DMS79 treated with DMSO at 0.1 percent for 48 hours (cell line): ENCODE results near the gene FUCA1.
"Not testable (repeated sequence)": the region's sequence is repeated elsewhere in the genome, so short reads cannot be mapped to it uniquely, and the experiment has no call there.

ENCODE experiments used
- DNase-seq: peaks from one replicate; lab custom pipeline; 2025; lab: John Stamatoyannopoulos, UW

FUCA1 gene

DNA sequence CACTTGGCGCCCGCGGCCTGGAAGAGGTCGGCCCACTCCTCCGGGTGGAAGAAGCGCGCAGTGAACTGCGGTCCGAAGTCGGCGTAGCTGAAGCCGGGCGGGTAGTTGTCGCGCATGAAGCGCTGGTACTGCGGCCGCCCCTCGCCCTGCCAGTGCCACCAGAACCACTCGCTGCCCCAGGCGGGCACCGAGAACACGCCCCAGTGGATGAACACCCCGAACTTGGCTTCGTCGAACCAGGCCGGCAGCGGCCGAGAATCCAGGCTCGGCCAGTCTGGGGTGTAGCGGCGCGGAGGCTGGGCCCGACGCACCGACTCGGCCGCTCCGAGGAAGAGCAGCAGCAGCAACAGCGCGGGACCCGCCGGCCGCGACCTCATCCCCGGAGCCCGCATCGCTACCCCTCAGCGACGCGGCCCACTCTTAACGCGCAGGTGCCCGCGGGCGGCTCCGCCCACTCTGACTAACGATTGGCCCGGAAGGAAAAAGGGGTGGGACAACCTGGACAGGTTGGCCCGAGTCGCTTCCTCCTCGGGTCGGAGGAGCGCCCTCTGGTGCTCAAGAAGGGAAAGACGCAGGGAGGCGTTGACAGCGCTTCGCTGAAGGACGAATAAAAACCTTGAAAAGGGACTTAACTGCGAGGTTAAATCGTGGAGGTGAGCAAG, at the start of gene FUCA1:
Gene FUCA1, minus strand, starts transcription at position 396 of the 662 bp plus-strand sequence. Its CDS starts 4 bp downstream, at position 392.
- peak; percentile 98 for DNase-seq

GRCh38 chr1:23916209-23917131, 48.4 kb upstream of the FUCA1 start:
- peak; percentile 18 for DNase-seq

- DNase-seq, result no peak
Measured at GRCh38 chr1:23915466-23915865, 47.4 kb upstream of the FUCA1 start.

- no peak for DNase-seq
Measured at GRCh38 chr1:23914921-23915320, 46.8 kb upstream of the FUCA1 start.

- no peak for DNase-seq
Measured at GRCh38 chr1:23913212-23913880, 45.3 kb upstream of the FUCA1 start, which contains the start of gene CNR2. Gene CNR2, minus strand, starts transcription at chr1:23913362. Its CDS starts 37,745 bp downstream, at chr1:23875617.

- DNase-seq, result no peak
Measured at GRCh38 chr1:23911921-23912320, 43.8 kb upstream of the FUCA1 start.

DNA sequence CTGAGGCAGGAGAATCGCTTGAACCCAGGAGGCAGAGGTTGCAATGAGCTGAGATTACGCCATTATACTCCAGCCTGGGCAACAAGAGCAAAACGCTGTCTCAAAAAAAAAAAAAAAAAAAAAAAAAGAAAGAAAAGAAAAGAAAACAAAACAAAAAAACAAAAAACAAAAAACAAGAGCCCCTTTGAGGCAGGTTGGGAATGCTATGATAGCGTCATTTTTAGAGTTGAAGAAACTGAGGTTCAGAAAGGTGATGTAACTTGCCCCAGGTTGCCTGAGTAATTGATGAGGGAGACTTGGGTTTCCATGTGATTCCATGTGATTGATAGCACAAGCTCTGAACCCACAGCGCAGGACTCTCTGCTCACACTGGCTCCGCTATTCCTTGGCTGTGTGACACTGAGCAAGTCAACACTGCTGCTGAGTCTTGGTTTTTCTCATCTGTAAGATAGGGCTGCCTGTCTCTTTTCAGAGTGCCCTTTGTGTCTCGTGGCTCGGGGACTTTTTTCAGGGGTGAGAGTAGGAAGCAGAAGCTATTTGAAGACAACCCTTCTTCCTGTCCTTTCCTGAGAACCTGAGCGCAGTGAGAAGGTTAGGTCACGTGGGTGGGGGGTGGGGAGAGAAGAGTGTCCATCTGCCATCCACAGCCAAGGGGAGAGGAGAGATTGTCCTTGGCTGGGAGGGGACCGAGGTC, 42.6 kb upstream of the FUCA1 start:
- no peak for DNase-seq

GRCh38 chr1:23910144-23910543, 42.1 kb upstream of the FUCA1 start:
- no peak for DNase-seq

DNA sequence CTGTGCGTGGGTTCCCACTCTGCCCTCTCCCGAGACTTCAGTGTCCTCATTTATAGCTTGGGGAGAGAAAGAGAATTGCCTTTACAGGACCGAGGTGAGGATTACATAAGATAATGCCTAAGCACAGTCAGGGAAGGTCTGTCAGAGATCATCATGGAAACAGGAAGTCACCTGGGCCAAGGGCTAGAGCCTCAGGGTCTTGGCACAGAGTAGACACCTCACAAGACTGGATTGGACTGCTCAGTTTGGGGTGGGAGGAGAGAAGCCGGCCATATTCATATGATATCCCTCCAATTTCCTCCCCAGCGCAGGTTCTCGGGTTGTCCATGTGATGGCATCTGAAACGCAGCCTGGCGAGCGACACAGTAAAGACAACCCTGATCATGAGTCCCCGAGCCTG, 41.3 kb upstream of the FUCA1 start:
- no peak for DNase-seq

DNA sequence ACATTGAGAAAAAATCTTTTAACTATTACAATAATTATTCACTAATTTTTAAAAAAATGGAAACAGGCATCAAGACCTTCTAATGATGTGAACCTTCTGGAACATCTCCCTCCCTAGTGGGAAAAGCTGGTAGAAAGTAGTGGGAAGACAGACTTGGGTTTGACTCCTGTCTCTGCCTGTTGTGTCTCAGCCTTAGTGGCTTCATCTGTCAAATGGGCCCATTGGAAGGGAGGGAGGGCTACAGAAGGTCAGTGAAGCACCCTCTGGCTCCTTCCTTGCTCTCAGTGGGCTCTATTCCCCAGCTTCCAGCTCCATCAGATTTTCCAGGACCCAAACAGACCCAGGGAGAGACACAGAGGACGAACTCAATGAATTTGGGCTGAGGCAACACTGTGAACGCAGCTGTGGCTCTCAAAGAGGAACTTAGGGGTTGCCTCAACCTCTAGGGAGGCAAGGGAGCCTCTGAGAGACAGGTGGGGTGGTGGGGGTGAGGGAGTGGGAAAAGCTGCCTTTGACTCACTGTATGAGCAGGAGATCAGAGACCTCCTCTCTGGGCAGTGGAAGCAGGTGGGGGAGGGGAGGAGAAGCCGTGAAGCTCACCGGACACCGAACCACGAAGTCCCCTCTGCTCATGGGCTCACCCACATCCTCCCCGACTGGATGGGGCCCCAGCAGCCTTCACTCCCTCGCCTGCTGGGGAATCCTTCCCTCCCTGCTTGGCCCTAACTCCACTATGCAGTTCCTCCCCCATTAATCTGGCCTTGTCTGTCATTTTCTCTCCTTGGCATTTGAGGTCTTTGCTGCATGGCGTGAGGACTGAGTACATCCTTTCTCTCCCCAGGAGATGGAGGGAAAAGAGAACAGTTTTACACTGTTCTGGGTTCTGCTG, 40.6 kb upstream of the FUCA1 start:
- no peak for DNase-seq

- no peak for DNase-seq
Measured at GRCh38 chr1:23906731-23907130, 38.6 kb upstream of the FUCA1 start.

DNA sequence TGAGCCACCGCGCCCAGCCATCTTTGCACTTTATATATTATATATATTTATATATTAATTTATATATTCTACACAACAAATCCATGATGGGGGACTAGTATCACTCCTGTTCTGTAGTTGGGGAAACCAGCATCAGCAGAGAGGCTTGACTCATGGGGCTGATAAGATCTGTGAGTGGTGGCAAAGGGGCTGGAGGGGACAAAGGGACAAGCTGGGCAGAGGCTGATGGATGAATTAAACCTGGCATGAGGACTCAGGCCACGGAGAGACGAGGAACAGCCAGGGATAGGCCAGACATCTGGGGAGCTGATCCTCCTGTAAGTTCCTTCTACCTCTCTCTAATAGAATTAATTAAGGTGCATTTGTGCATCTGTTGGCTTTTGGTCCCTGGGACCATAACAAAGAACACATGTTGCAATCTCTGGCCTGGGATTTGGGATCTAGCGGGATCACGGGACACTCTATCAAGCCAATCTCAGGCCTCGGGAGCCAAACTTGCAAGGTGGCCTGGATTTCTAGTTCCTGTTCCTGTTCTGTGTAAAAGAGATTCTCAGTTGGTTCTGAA, 37.5 kb upstream of the FUCA1 start:
- DNase-seq, result no peak

DNA sequence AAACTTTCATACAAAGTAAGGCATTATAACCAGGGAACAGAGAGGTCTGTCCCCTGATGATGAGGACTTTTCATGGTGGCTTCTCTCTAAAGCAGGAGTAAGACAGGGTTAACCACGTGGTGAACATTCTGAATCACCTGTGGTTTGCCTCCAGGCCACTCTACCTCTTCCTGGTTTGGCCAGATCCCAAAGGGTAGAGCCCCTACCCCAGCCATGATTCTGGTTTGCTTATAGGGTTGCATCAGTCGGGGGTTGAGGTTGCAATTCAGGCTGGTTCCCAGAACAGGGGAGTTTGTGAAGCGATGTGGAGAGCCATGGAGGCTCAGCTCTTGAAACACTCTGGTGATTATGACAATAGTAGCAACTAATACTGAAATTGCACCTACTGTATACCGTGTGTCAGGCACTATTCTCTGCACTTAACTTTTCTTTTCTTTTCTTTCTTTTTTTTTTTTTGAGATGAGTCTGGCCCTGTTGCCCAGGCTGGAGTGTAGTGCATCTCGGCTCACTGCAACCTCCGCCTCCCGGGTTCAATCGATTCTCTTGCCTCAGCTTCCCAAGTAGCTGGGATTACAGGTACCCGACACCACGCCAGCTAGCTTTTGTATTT, 36.8 kb upstream of the FUCA1 start:
- no peak for DNase-seq

- DNase-seq, result no peak
Measured at GRCh38 chr1:23903754-23904153, 35.7 kb upstream of the FUCA1 start.

DNA sequence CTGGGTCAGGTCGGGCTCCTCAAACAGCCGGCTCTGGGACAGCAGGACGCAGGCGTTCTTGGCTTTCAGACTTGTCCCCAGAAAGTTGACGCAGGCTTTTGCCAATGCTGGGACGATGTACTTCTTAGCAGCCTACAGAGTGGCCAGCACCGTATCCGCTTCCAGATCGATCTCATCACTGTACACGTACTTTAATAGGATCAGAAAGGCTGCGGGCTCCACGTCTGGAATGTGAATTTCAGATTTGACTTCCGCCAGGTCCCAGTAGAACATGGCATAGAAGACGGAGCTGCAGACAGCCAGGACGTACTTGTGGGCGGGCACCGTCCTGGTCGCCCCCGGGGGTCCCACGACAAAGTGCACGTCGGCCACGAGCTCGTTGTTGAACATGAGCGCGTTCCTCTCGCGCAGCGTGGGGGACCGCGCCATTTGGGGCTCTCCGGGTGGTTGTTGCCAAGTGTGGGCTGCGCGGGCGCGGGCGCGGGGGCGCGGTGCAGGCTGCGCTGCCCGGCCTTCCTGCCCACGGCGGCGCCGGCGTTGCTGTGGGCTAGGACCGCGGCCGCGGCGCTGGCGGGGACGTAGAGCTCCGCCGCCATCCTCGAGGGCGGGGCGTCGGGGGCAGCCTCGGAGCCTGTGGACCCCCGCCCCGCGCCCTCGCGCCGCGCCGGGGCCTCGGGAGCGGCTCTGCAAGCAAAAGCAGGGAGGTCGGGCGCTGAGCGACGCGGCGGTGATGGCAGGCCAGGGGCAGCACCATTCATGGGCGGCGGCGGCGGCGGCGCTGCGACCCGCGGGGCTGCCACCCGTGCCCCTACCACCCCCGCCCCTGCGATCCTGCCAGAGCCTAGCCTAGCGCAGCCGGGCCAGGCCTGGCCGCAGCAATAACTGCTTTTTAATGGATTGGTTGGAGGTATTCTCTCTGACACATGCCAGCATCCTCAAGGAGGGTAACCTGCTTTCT, 34.5 kb upstream of the FUCA1 start:
- peak; percentile 15 for DNase-seq

DNA sequence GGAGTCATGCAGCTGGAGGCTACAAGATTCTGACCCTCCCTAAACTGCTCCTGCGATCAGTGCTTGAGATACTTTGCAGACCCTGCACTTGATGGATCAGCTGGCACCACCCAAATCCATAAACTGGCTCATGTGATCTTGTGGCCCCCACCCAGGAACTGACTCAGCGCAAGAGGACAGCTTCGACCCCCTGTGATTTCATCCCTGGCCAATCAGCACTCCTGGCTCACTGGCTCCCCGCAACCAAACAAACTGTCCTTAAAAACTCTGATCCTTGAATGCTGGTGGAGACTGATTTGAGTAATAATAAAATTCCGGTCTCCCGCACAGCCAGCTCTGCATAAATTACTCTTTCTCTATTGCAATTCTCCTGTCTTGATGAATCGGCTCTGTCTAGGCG, 31.9 kb upstream of the FUCA1 start:
- not testable (repeated sequence) for DNase-seq

DNA sequence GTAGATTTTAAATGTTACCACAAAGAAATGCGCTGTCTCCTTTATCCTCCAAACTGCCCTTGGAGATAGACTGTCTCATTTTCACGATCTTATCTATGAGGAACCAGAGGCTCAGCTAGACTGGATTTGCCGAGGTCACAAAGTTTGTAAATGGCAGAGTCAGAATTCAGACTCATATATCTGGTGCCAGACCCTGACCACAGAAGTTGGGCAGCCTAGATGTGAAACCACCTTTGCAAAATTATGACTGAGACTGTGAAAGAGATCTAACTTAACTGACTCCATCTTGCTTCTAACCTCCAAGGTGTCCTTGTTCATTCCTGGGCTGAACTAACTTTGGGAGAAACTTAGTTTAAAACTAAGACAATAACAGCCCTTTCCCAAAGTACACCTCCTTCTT, 31.0 kb upstream of the FUCA1 start:
- no peak for DNase-seq

GRCh38 chr1:23897083-23897482, 29.0 kb upstream of the FUCA1 start:
- DNase-seq, result no peak

DNA sequence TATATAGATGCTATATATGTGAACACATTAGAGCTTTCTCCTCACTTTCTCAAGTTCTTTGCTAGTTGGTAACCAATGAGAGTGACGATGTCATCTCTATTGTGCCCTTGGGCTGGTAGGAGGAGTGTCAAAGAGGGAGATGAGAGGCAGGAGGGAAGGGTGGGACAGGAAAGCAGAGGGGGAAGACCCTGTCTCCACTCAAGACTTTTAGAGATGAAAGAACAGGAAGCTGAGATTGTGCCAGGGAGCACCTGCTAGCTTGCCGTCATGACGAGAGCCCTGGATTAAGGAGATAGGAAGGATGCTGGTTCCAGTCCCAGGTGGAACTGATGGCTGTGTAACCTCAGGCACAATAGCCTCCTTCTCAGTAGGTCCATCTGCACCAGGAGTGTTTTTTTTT, 28.4 kb upstream of the FUCA1 start:
- DNase-seq, result no peak
